GM12878 (cell line): ENCODE data around the gene TKFC. TPM values are rescaled to one million over a fixed set of nuclear protein-coding genes. Genes with fewer than 3 reads are reported as not detected.

Experiments used
- ATAC-seq: fragments of 200-7000 bp; cut with Tn5 transposase; 3 replicates; pipeline ENCODE4 v1.9.1; 2020; ENCODE audit warnings: mild to moderate bottlenecking, moderate library complexity
- BruUV-seq: library from RNA; stranded (reverse); fragments of 400-500 nt; replicated peaks from 2 replicates; lab custom pipeline; 2021; lab: Mats Ljungman, UMichigan
- CTCF ChIA-PET: fragments of 300-600 bp; sonication (Branson Sonifier 250); formaldehyde crosslinking; extraction: SDS; loops from one replicate; lab custom pipeline; 2021; ENCODE audit warnings: inconsistent platforms; lab: Yijun Ruan, JAX
- POLR2A ChIA-PET: fragments of 350-600 bp; formaldehyde crosslinking; extraction: SDS; loops from one replicate; lab custom pipeline; 2021; ENCODE audit warnings: inconsistent platforms; lab: Charles Lee
- RAD21 ChIA-PET: fragments of 300-600 bp; sonication (Branson Sonifier 250); formaldehyde crosslinking; loops from one replicate; lab custom pipeline; 2023; ENCODE audit warnings: antibody characterized with exemption; ENCODE audit not compliant: unreplicated experiment; lab: Charles Lee
- SMC1A ChIA-PET: fragments of 300-600 bp; sonication (Branson Sonifier 250); formaldehyde crosslinking; loops from one replicate; lab custom pipeline; 2023; ENCODE audit not compliant: unreplicated experiment, uncharacterized antibody; lab: Charles Lee
- DNase-seq: peaks from one replicate; pipeline ENCODE4 v3.0.0-alpha.2; 2011; ENCODE audit warnings: low read depth, low spot score
- FAIRE-seq: peaks from 3 replicates; lab custom pipeline; 2011; peaks lifted over from hg19 to GRCh38; lab: Jason Lieb, UNC
- H2AFZ ChIP-seq: 2 replicates; pipeline ENCODE4 v1.6.0; 2011; ENCODE audit warnings: low read depth, low read length, control low read depth; ENCODE audit not compliant: control insufficient read depth
- H3K27ac ChIP-seq: 2 replicates; pipeline ENCODE4 v1.5.1; 2011; ENCODE audit warnings: control low read depth; ENCODE audit not compliant: control insufficient read depth, insufficient read depth
- H3K27me3 ChIP-seq, 2 experiments: replicated peaks in 1 of 2; 2 replicates each; pipeline versions ENCODE4 v1.6.0 to v1.6.1; 2011; ENCODE audit warnings: low read length in 1 of 2; ENCODE audit not compliant: control insufficient read depth in 2 of 2, insufficient read depth in 2 of 2
- H3K36me3 ChIP-seq, 2 experiments: 2 replicates each; pipeline ENCODE4 v1.5.1; 2011; ENCODE audit warnings: low read length in 1 of 2; ENCODE audit not compliant: control insufficient read depth in 2 of 2, insufficient read depth in 2 of 2
- H3K4me1 ChIP-seq: 2 replicates; pipeline ENCODE4 v1.6.1; 2011; ENCODE audit warnings: mild to moderate bottlenecking, low read length, moderate library complexity, mixed read lengths; ENCODE audit not compliant: control insufficient read depth, insufficient read depth
- H3K4me2 ChIP-seq: 2 replicates; pipeline ENCODE4 v1.6.0; 2011; ENCODE audit warnings: control low read depth; ENCODE audit not compliant: control insufficient read depth, insufficient read depth
- H3K4me3 ChIP-seq: fragments of 200-600 bp; sonication (generic); 2 replicates; pipeline ENCODE4 v1.5.1; 2016
- H3K79me2 ChIP-seq: 2 replicates; pipeline ENCODE4 v1.6.0; 2011; ENCODE audit warnings: low read length; ENCODE audit not compliant: control insufficient read depth, insufficient read depth
- H3K9ac ChIP-seq: 2 replicates; pipeline ENCODE4 v1.8.0; 2011; ENCODE audit warnings: low read length, control low read depth, mixed read lengths; ENCODE audit not compliant: control insufficient read depth, insufficient read depth
- H3K9me3 ChIP-seq: replicated peaks from 3 replicates; pipeline ENCODE4 v1.5.1; 2011; ENCODE audit warnings: mild to moderate bottlenecking, low read length; ENCODE audit not compliant: control insufficient read depth, insufficient read depth
- H4K20me1 ChIP-seq: 2 replicates; pipeline ENCODE4 v1.6.0; 2011; ENCODE audit not compliant: control insufficient read depth, insufficient read depth
- ATF7 ChIP-seq: fragments of 450-650 bp; IDR thresholded peaks from 2 replicates; pipeline ENCODE4 v1.6.1; 2016; ENCODE audit warnings: low read depth, mild to moderate bottlenecking
- BRCA1 ChIP-seq: IDR thresholded peaks from 2 replicates; pipeline ENCODE4 v1.6.1; 2011; ENCODE audit warnings: low read depth, low read length, improper control_type of control experiment
- CEBPZ ChIP-seq: fragments of 150-350 bp; IDR thresholded peaks from 2 replicates; pipeline ENCODE4 v1.6.1; 2016; ENCODE audit warnings: low read depth, low read length
- CTCF ChIP-seq, 3 experiments: IDR thresholded peaks in 2 of 3; conservative IDR thresholded peaks in 1 of 3; 2 replicates each; pipeline ENCODE4 v1.5.1; 2011; ENCODE audit warnings: low read depth in 3 of 3, low read length in 3 of 3, mild to moderate bottlenecking in 3 of 3, control low read depth in 2 of 3, moderate library complexity in 2 of 3, inconsistent platforms in 1 of 3, mixed read lengths in 1 of 3; ENCODE audit not compliant: control insufficient read depth in 2 of 3, insufficient read depth in 1 of 3; ENCODE audit errors: extremely low read depth in 1 of 3
- FOXK2 ChIP-seq: fragments of 450-650 bp; IDR thresholded peaks from 2 replicates; pipeline ENCODE4 v1.6.1; 2017; ENCODE audit warnings: mild to moderate bottlenecking, moderate library complexity
- HDAC2 ChIP-seq: fragments of 200-600 bp; sonication (generic); IDR thresholded peaks from 2 replicates; pipeline ENCODE4 v1.6.1; 2017
- PRDM15 ChIP-seq: fragments of 450-650 bp; formaldehyde crosslinking; IDR thresholded peaks from 2 replicates; pipeline ENCODE4 v1.4.0; 2020; ENCODE audit warnings: mild to moderate bottlenecking, moderate library complexity
- USF1 ChIP-seq: IDR thresholded peaks from 2 replicates; pipeline ENCODE4 v1.6.1; 2011; ENCODE audit warnings: borderline replicate concordance, low read depth, mild to moderate bottlenecking, moderate library complexity, mixed read lengths, low read length; ENCODE audit not compliant: insufficient read depth; ENCODE audit errors: extremely low read length
- WGBS: methylation state at CpG from one replicate; pipeline ENCODE4 v1.1.6; 2016; ENCODE audit warnings: low lambda C conversion rate; ENCODE audit not compliant: insufficient replicate concordance, insufficient coverage; ENCODE audit errors: missing lambda C conversion rate; 5-methylcytosine and 5-hydroxymethylcytosine counted together
- in situ Hi-C: fragments of 300-500 bp; cut with MboI; formaldehyde crosslinking; loops from 9 replicates; pipeline ENCODE4 v1.14.3; 2018; ENCODE audit warnings: mixed read lengths
- intact Hi-C: fragments of 100-400 bp; cut with micrococcal nuclease; formaldehyde crosslinking; loops from one replicate; pipeline ENCODE4 v1.14.2; 2022; ENCODE audit not compliant: unreplicated experiment
- polyA plus RNA-seq, 11 experiments: library from polyadenylated mRNA; depleted of rRNA in 4 of 11; unstranded in 6 of 11; stranded (reverse) in 5 of 11; fragments of >200 nt; fragmentation: Nextera tagmentation in 4 of 11; fragmentation: Illumina TruSeq in 1 of 11; extraction: Ambion mirVana in 4 of 11; extraction: Trizol in 1 of 11; gene quantifications; 1 replicate in 1 of 11; 2 replicates in 10 of 11; pipeline versions ENCODE4 v1.2.1 to v1.2.3, GENCODE V29; 2011 to 2016; ENCODE audit warnings: inconsistent platforms in 2 of 11, missing spikeins in 2 of 11, low read depth in 1 of 11
- total RNA-seq, 4 experiments: library from RNA; depleted of rRNA in 3 of 4; stranded (reverse); fragments of >200 nt in 3 of 4; fragmentation: Illumina TruSeq in 1 of 4; extraction: Trizol in 1 of 4; gene quantifications; 2 replicates each; pipeline versions ENCODE4 v1.2.1 to v1.2.3, GENCODE V29; 2013 to 2021

Gene TKFC
- total and polyA plus RNA-seq, 10 of the 15 experiments (the other 5 are each of a cell fraction or from before 2014, with no cell fraction given) = 2.4 to 113 (median 59.0) TPM

- no peaks in the 10 kb centered on the region for H3K9me3 ChIP-seq
- in situ Hi-C loops (no loop called here), intact Hi-C loops (no loop called here)
- H4K20me1 ChIP-seq = no peaks in the 10 kb centered on the region
- H3K4me2 ChIP-seq = 0 out of 2 replicates have a peak overlapping the region, but pooled peaks have one; percentile 11
- RAD21 ChIA-PET = interaction anchor here (0.8 to 8.0 kb wide), 8 partner anchors 11 to 71 kb away, joined by 3 to 72 read pairs (median 6); partner anchors contain the start of genes CYB561A3, TMEM138 and TMEM216
- FAIRE-seq (no peak), DNase-seq (peak; percentile 77), ATAC-seq (peak; percentile 86)
- no TSS peak for BruUV-seq
- no peaks in the 10 kb centered on the region for H3K27me3 ChIP-seq
- POLR2A ChIA-PET = interaction anchor here (0.6 to 7.0 kb wide), 11 partner anchors 11 to 455 kb away, joined by 3 to 111 read pairs (median 4); partner anchors contain the start of genes CYB561A3, TMEM138 and TMEM216
- H3K79me2 ChIP-seq = no peaks in the 10 kb centered on the region; the same call in 1 of the 2 replicates
- H3K4me3 ChIP-seq = no peak overlapping the region
- peak overlapping the region; percentile 68 for H3K27ac ChIP-seq
- H2AFZ ChIP-seq = no peak overlapping the region
- 85% methylated on average over 9 of the region's 9 CpGs for WGBS
- SMC1A ChIA-PET = interaction anchor here (1.0 to 4.2 kb wide), 13 partner anchors 11 to 42 kb away, joined by 3 to 84 read pairs (median 5); partner anchors contain the start of genes CYB561A3, DDB1, TKFC and TMEM138
- H3K36me3 ChIP-seq = peaks cover 17 to 23% of the 10 kb centered on the region in 2 experiments
- no peak overlapping the region for H3K9ac ChIP-seq
- CTCF ChIA-PET = interaction anchor here (1.1 to 23.9 kb wide), 12 partner anchors 9 to 269 kb away, joined by 3 to 387 read pairs (median 6); partner anchors contain the start of genes CYB561A3 and TMEM216
- H3K4me1 ChIP-seq = peaks cover 8% of the 10 kb centered on the region
- no peak for TF ChIP-seq HDAC2
- no peak for TF ChIP-seq CEBPZ
- TF ChIP-seq BRCA1 = no peak
- 0 out of 2 replicates have a peak, but pooled peaks have one; percentile 6 for TF ChIP-seq PRDM15 (CRISPR knock-in tag)
- TF ChIP-seq ATF7 = peak; percentile 68; the same call in 1 of the 2 replicates
- no peak for TF ChIP-seq USF1
- TF ChIP-seq FOXK2 = peak; percentile 34; the same call in 1 of the 2 replicates
- TF ChIP-seq CTCF (IDR thresholded peaks at IDR 0.05 in 2 of 3, conservative IDR thresholded peaks at IDR 0.05 in 1 of 3; ENCODE audit: control insufficient read depth in 2 of 3, extremely low read depth in 1 of 3, insufficient read depth in 1 of 3, low read depth in 3 of 3, low read length in 3 of 3) = no peak
Observed at GRCh38 chr11:61369372-61370348, 36.6 kb downstream of the TKFC start.
